H1 (cell line): Measurements from ENCODE around the gene PTPN9.

ENCODE experiments used
- BRCA1 ChIP-seq: IDR thresholded peaks from 2 replicates; pipeline ENCODE4 v1.6.1; 2012; ENCODE audit warnings: low read depth, low read length, improper control_type of control experiment
- CBX5 ChIP-seq: fragments of 300-800, 300-1000 bp; sonication (generic); IDR thresholded peaks from 2 replicates; pipeline ENCODE4 v1.7.1; 2016; ENCODE audit warnings: antibody characterized with exemption, low read length, low read depth
- POLR2A ChIP-seq, 2 experiments: IDR thresholded peaks; 1 replicate in 1 of 2; 2 replicates in 1 of 2; pipeline ENCODE4 v1.6.1; 2011; ENCODE audit warnings: low read depth in 2 of 2, low read length in 2 of 2, mild to moderate bottlenecking in 2 of 2; ENCODE audit errors: control extremely low read depth in 1 of 2

DNA sequence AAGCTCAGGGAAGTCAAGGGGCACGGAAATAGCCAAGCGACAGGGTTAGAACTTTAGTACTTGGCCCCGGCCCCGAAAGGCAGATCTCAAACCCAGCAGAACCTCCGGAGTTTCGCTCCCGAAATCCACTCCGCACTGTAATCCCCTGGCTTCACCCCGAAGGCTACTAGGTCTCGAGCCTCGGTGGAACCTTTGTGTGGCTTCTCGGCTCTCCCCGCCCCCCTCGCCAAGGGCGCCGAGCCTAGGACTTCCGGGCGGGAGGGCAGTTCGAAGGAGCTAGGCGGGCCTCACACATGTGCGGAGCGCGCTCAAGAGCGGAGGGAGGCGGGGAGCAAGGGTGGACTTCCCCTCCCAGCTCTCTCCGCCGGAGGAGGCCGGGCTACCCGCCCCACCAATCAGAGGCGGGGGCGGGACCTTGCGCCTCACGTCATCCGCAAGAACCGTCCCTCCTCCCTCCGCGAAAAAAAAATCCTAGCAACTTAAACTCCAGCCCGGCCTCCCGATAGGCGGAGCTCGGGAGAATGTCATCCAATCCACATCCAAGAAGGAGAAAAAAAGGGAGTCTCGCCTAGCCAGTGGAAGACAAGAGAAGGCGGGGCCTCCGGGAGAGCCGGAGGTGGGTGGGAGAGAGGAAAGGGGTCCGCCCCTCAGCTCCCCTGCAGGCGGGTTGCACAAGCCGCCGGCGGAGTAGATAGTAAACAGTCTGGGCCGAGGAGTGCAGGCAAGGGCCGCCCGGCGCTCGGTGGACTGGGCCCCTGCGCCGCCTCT lies 125.2 kb downstream of the PTPN9 start:
- no peak for TF ChIP-seq CBX5
- peak; percentile 45 to 57; a peak in 2 of 3 replicates for TF ChIP-seq POLR2A (IDR thresholded peaks at IDR 0.05; ENCODE audit: control extremely low read depth in 1 of 2, low read depth in 2 of 2, low read length in 2 of 2)
- TF ChIP-seq BRCA1, result no peak
